HepG2 (cell line): ENCODE results near the gene INPP5E. TPM values are rescaled to one million over a fixed set of nuclear protein-coding genes. Genes with fewer than 3 reads are reported as not detected.

Experiments
- AGO1 ChIP-seq: fragments of 200-400 bp; formaldehyde crosslinking; IDR thresholded peaks from 2 replicates; pipeline ENCODE4 v1.6.1; 2017; ENCODE audit warnings: mild to moderate bottlenecking, low read depth, low read length, moderate library complexity; ENCODE audit not compliant: poor library complexity, severe bottlenecking
- DBP ChIP-seq: sonication (generic); formaldehyde crosslinking; IDR thresholded peaks from 2 replicates; pipeline ENCODE4 v1.4.0; 2020; ENCODE audit warnings: missing genetic modification reagents; ENCODE audit errors: not compliant biosample characterization
- ELF1 ChIP-seq: sonication (generic); formaldehyde crosslinking; IDR thresholded peaks from 2 replicates; pipeline ENCODE4 v1.4.0; 2020; ENCODE audit warnings: missing genetic modification reagents
- ERF ChIP-seq: IDR thresholded peaks from 2 replicates; pipeline ENCODE4 v1.6.1; 2018; ENCODE audit warnings: missing biosample characterization, missing genetic modification reagents
- HINFP ChIP-seq: sonication (generic); formaldehyde crosslinking; IDR thresholded peaks from 2 replicates; pipeline ENCODE4 v1.4.0; 2020; ENCODE audit warnings: low read depth, mild to moderate bottlenecking, missing genetic modification reagents
- HNRNPLL ChIP-seq: fragments of 200-400 bp; formaldehyde crosslinking; IDR thresholded peaks from 2 replicates; pipeline ENCODE4 v1.6.1; 2017; ENCODE audit warnings: mild to moderate bottlenecking, low read depth, low read length; ENCODE audit not compliant: poor library complexity, severe bottlenecking
- KLF9 ChIP-seq: IDR thresholded peaks from 2 replicates; pipeline ENCODE4 v1.6.1; 2016; ENCODE audit warnings: low read depth
- MIXL1 ChIP-seq: IDR thresholded peaks from 2 replicates; pipeline ENCODE4 v1.6.1; 2016
- PITX1 ChIP-seq: sonication (generic); formaldehyde crosslinking; IDR thresholded peaks from 2 replicates; pipeline ENCODE4 v1.5.1; 2020; ENCODE audit warnings: mild to moderate bottlenecking, missing genetic modification reagents
- PRDM10 ChIP-seq: sonication (generic); formaldehyde crosslinking; IDR thresholded peaks from 2 replicates; pipeline ENCODE4 v1.4.0; 2020; ENCODE audit warnings: low read depth, missing genetic modification reagents
- PRPF4 ChIP-seq: fragments of 200-400 bp; formaldehyde crosslinking; IDR thresholded peaks from 2 replicates; pipeline ENCODE4 v1.6.1; 2016; ENCODE audit warnings: low read length, low read depth; ENCODE audit not compliant: poor library complexity, severe bottlenecking
- RFX3 ChIP-seq: IDR thresholded peaks from 2 replicates; pipeline ENCODE4 v1.6.1; 2016; ENCODE audit warnings: missing biosample characterization, missing genetic modification reagents
- SMAD3 ChIP-seq: sonication (generic); formaldehyde crosslinking; IDR thresholded peaks from 2 replicates; pipeline ENCODE4 v1.4.0; 2020; ENCODE audit warnings: missing genetic modification reagents
- SMARCE1 ChIP-seq: fragments of 450-650 bp; IDR thresholded peaks from 2 replicates; pipeline ENCODE4 v1.6.1; 2017; ENCODE audit warnings: borderline replicate concordance
- ZBTB14 ChIP-seq: sonication (generic); formaldehyde crosslinking; IDR thresholded peaks from 2 replicates; pipeline ENCODE4 v1.4.0; 2020; ENCODE audit warnings: missing genetic modification reagents
- ZBTB3 ChIP-seq: sonication (generic); formaldehyde crosslinking; IDR thresholded peaks from 2 replicates; pipeline ENCODE4 v1.4.0; 2020; ENCODE audit warnings: low read depth, mild to moderate bottlenecking, moderate library complexity, missing genetic modification reagents, borderline replicate concordance
- ZBTB7B ChIP-seq: sonication (generic); formaldehyde crosslinking; IDR thresholded peaks from 2 replicates; pipeline ENCODE4 v1.4.0; 2020; ENCODE audit warnings: missing genetic modification reagents
- ZNF121 ChIP-seq: sonication (generic); formaldehyde crosslinking; IDR thresholded peaks from 2 replicates; pipeline ENCODE4 v1.5.0; 2020; ENCODE audit warnings: mild to moderate bottlenecking, missing genetic modification reagents
- ZNF3 ChIP-seq: IDR thresholded peaks from 2 replicates; pipeline ENCODE4 v1.7.0; 2017; ENCODE audit warnings: inconsistent platforms
- ZNF34 ChIP-seq: sonication (generic); formaldehyde crosslinking; IDR thresholded peaks from 2 replicates; pipeline ENCODE4 v1.4.0; 2020; ENCODE audit warnings: mild to moderate bottlenecking, missing genetic modification reagents, borderline replicate concordance
- ZNF496 ChIP-seq: sonication (generic); formaldehyde crosslinking; IDR thresholded peaks from 2 replicates; pipeline ENCODE4 v1.8.1; 2023; ENCODE audit warnings: mild to moderate bottlenecking, moderate library complexity, missing genetic modification reagents; ENCODE audit not compliant: insufficient replicate concordance
- ZNF530 ChIP-seq: sonication (generic); formaldehyde crosslinking; IDR thresholded peaks from 2 replicates; pipeline ENCODE4 v1.5.0; 2020; ENCODE audit warnings: low read depth, mild to moderate bottlenecking, missing genetic modification reagents
- ZNF607 ChIP-seq: sonication (generic); formaldehyde crosslinking; IDR thresholded peaks from 2 replicates; pipeline ENCODE4 v1.5.1; 2020; ENCODE audit warnings: missing genetic modification reagents, mild to moderate bottlenecking, borderline replicate concordance
- ZNF660 ChIP-seq: sonication (generic); formaldehyde crosslinking; IDR thresholded peaks from 2 replicates; pipeline ENCODE4 v1.5.1; 2020; ENCODE audit warnings: mild to moderate bottlenecking, low read depth, missing genetic modification reagents, borderline replicate concordance
- ZNF720 ChIP-seq: sonication (generic); formaldehyde crosslinking; IDR thresholded peaks from 2 replicates; pipeline ENCODE4 v1.4.0; 2020; ENCODE audit warnings: missing genetic modification reagents
- ZSCAN9 ChIP-seq: IDR thresholded peaks from 2 replicates; pipeline ENCODE4 v1.6.1; 2016; ENCODE audit warnings: borderline replicate concordance
- polyA plus RNA-seq, 8 experiments: library from polyadenylated mRNA; depleted of rRNA in 3 of 8; stranded (reverse) in 7 of 8; unstranded in 1 of 8; fragments of >200 nt; fragmentation: Illumina TruSeq in 4 of 8; extraction: Trizol in 4 of 8; gene quantifications; 2 replicates each; pipeline versions ENCODE4 v1.2.1 to v1.2.3, GENCODE V29; 2011 to 2016; ENCODE audit warnings: low read depth in 4 of 8, missing spikeins in 1 of 8, mixed read lengths in 1 of 8; ENCODE audit not compliant: insufficient read depth in 1 of 8
- total RNA-seq, 5 experiments: library from RNA; depleted of rRNA; stranded (reverse); fragments of >200 nt; fragmentation: Illumina TruSeq; extraction: Trizol; gene quantifications; 2 replicates each; pipeline ENCODE4 v1.2.3, GENCODE V29; 2016; ENCODE audit warnings: low read depth in 1 of 5

Gene INPP5E
- total and polyA plus RNA-seq, 2 of the 13 experiments (the other 11 are each of a cell fraction or from before 2014, with no cell fraction given), result 5.5 TPM

GRCh38 chr9:136441681-136442245, 2.1 kb upstream of the INPP5E start (continued):
- no peak for TF ChIP-seq ZNF720 (CRISPR knock-in tag)
- no peak for TF ChIP-seq ZBTB7B
- TF ChIP-seq PRDM10 (CRISPR knock-in tag), result no peak
- no peak for TF ChIP-seq ZBTB14 (CRISPR knock-in tag)
- TF ChIP-seq ZNF121 (CRISPR knock-in tag), result no peak
- TF ChIP-seq ZNF660 (CRISPR knock-in tag), result no peak
- no peak for TF ChIP-seq RFX3 (CRISPR knock-in tag)
- TF ChIP-seq ERF, result no peak
- no peak for TF ChIP-seq AGO1
- no peak for TF ChIP-seq DBP (CRISPR knock-in tag)
- TF ChIP-seq SMARCE1, result no peak
- no peak for TF ChIP-seq ZSCAN9 (CRISPR knock-in tag)
- no peak for TF ChIP-seq ZNF3
- TF ChIP-seq PITX1 (CRISPR knock-in tag), result no peak
- no peak for TF ChIP-seq ZNF34 (CRISPR knock-in tag)
- no peak for TF ChIP-seq ELF1 (CRISPR knock-in tag)
- TF ChIP-seq MIXL1 (CRISPR knock-in tag), result no peak
- no peak for TF ChIP-seq HNRNPLL
- no peak for TF ChIP-seq ZNF607 (CRISPR knock-in tag)
- TF ChIP-seq ZBTB3, result no peak
- no peak for TF ChIP-seq ZNF496 (CRISPR knock-in tag)
- no peak for TF ChIP-seq SMAD3 (CRISPR knock-in tag)
- no peak for TF ChIP-seq PRPF4
- TF ChIP-seq ZNF530 (CRISPR knock-in tag), result no peak
- no peak for TF ChIP-seq HINFP (CRISPR knock-in tag)
- no peak for TF ChIP-seq KLF9 (CRISPR knock-in tag)
